ENCODE measurements around the gene TOGARAM2.
"Not testable (repeated sequence)": the region's sequence is repeated elsewhere in the genome, so short reads cannot be mapped to it uniquely, and the experiment has no call there.

The TOGARAM2 gene

DNA sequence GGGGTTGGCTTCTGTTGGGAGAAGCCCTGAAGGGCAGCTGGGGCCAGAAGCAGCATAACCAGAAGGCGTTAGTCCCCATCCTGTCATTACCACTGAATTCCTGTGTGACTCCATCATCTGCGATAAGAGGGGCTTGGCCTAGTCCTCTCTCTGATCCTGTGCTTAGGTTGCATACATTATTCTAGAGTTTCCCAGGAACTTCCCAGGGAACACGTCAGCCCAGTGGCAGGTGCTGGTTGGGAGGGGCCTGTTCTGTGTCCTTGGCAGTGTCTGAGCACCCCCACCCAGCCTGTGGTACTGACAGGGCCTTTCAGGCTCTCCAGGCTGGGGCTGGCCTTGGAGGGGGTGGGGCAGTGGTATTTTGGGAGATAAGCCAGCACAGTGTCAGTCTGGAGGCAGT is 4.5 kb upstream of the TOGARAM2 start:
- in situ Hi-C loops (cut with HindIII; ENCODE audit: low sequenced_read_pairs): no loop called here

DNA sequence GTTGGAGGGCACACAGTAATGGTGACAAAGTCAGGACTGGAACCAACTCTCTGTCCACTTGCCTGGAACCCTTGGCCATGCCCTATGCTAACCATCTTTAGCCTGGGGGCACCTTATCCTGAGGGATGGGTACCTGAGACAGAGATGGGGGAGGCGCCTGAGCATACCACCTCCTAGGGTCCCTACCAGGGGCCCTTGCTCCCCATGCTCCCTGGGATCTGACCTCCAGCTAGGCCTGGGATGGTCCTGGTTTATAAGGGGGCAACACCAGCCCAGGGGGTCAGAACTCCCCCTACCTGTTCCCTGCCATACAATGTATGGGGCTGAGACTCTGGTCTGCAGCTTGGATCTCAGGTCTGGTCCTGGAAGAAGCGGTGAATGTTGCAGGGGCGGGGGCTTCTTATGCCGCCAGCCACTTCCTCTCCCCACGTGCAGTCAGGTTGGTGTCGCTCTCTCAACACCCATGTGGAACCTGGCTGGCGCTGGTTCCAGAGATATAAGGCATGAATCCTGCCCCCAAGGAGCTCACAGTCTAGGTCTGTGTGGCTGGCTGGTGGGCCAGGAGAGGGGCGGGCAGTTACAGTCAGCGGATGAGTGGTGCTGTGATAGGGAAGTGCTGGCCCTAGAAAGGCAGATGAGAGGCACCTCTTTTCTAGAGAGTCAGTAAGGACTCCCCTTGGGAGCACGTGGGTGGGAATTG is 3.8 kb upstream of the TOGARAM2 start:
- in situ Hi-C loops (cut with HindIII; ENCODE audit: low sequenced_read_pairs): no loop called here

DNA sequence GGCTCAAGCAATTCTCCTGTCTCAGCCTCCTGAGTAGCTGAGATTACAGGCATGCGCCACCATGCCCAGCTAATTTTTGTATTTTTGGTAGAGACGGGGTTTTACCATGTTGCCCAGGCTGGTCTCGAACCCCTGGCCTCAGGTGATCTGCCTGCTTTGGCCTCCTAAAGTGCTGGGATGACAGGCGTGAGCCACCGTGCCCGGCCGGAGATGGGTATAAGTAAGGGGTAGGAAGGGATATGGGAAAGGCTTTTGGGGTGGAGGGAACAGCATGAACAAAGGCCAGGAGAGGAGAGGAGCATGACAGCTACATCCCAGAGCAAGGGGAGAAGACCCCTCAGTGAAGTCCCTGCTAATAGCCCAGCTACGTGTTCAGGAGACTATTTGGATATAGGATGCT is 3.1 kb upstream of the TOGARAM2 start:
- in situ Hi-C loops (cut with HindIII; ENCODE audit: low sequenced_read_pairs): not testable (repeated sequence)

DNA sequence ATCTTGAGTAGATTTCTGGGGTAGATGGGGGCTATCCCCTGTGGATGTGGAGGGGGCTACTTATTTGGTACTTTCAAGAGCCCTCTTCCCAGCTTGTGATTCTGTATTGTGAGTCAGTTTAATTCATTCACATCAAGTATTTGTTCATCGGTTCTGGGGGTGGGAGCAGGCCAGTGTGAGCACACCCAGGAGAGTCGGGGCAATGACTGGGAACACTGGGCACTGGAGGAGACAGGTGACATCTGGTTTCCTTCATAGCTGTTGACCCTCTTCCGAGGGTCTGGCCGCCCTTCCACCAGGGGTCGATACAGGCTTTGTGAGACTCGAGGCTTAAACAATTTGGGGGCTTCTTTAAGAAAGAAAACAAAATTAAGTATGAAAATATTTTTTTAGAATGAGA is 2.5 kb upstream of the TOGARAM2 start:
- in situ Hi-C loops (cut with HindIII; ENCODE audit: low sequenced_read_pairs): no loop called here

DNA sequence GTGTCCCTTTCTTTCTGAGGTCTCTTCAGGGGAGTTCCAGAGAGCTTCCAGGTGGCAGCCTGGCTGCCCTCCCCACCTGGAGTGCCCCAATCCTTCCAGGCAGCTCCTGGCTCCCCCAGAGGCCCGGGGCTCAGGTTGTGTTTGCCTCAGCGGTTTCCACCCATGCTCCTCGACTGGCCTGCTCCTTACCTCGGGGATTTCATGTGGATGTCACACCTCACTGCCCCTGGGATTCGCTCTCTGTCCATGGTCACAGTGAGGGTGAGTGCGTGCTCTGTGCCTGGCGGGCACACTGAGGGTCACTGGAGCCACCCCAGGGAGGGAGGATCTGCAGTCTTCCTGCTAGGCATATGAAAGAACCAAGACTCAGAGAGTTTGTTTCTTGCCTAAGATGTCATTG is 2.1 kb upstream of the TOGARAM2 start:
- in situ Hi-C loops (cut with HindIII; ENCODE audit: low sequenced_read_pairs): no loop called here

DNA sequence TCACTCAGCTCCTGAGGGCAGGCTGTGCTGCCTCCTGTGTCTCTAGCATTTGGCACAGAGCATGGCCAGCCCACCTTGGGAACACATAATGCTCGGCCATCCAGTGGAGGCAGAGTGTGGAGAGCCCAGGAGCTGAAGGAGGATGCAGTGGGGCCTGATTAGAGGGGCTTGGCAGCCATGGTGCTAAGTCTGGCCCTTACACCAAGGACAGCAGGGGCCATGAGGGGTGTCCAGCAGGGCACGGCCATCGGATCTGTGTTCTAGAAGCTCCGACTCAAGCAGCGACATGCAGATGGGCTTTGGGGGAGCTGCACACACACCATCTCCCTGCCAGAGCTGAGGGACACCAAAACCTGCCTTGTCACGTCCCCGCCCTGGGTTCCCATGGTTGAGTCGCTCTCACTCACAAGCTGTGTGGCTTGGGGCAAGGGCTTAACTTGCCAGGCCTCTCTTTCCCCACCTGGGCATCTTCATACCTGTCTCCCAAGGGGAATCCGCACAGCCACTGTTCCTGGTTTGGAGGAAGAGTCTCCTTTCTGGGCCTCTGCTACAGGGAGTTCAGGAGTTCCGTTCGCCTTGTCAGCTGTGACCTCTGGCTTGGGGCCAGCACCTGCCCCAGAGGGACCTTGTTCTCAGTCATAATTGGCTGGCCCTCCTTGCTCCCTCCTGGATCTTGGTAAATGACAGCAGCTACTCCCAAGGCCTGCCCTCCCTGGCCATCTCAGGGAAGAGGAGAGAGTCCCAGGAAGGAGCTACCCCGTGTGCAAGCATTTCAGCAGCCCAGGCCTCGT is 1.3 kb upstream of the TOGARAM2 start:
- in situ Hi-C loops (cut with HindIII; ENCODE audit: low sequenced_read_pairs): no loop called here

DNA sequence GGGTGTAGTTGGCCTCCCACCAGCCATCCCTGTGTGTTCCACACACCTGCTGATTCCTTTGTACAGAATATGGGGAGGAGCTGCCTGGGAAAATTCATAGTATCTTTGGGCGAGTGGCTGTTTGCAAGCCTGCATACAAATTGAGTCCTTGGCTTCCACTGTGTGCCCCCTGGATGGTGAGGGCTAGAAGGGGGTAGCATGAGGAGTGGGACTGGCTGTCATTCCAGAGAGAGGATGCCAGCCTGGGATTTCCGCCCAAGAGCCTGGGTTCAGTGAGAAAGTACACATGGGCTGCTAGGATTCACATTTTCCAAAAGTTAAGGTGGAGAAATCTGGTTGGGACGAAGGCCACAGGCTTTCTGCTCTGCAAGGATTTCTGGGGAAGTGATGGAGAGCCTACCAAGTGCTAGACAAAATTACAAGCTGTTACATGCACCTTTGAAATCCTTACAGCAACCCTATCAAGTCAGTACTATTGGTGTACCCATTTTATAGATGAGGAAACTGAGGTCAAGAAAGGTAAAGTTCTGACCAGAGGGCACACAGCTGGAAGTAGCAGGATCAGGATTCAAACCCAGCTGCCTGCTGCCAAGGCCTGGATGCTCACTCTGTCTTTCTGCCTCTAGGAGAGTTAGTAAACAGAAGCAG is 606 bp upstream of the TOGARAM2 start:
- in situ Hi-C loops (cut with HindIII; ENCODE audit: low sequenced_read_pairs): no loop called here

DNA sequence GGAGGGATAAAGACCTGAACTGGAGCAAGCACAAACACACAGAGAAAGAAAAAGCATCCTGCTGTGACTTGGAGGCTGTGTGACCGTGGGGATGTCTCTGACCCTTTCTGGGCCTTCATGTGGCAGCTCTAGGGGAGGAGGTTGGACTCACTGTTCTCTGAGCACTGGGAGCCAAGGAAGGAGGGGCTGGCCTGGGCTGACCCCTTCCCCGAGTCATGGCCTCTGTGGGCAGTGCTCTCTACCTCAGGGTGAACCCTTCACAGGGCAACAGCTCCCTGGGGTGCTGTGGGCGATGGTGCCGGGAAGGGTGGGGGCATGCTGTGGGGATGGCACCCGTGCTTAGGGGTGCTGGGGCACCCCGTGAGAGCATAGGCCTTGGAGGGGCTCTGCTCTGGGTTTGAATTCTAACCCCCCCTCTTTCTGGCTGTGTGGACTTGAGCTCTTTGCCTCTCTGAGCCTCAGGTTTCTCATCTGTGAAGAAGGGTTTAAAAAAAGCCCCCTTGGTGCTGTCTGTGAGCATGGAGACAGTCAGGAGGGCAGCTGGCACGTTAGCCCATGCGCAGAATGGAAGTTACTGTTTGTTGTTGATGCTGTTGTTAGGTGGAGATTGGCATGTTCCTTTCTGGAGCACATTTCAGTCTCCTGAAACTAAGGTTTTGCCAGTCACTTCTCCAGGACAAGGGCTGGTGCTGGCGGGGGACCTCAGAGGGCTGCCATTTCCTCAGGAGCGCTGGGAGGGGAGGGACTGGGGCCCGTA is 700 bp downstream of the TOGARAM2 start:
- in situ Hi-C loops (cut with HindIII; ENCODE audit: low sequenced_read_pairs): no loop called here

DNA sequence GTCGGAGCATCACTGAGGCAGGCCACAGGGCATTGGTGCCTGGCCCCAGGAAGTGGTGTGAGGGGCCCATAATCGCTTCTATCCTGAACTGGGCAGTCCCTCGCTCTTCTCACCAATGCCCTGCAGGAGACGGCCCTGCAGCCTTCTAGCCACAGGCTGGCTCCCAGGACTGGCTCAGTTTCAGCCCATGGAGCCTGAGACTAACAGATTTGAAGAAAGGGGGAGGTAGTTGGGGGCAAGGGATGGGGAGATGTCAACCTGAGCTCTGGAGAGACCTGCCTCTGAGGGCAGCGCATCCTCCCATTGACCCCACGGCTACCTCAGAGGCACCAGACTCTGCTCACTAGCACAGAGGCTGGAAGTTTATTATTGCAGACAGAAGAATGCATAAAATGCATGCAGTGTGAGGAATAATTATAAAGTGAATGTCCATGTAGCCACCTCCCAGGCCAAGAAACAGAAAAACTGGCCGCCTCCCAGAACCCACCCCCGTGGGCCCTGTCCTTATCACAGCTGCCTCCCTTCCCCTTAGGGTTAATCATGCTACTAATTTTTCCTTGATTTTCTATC is 1.4 kb downstream of the TOGARAM2 start:
- in situ Hi-C loops (cut with HindIII; ENCODE audit: low sequenced_read_pairs): no loop called here

DNA sequence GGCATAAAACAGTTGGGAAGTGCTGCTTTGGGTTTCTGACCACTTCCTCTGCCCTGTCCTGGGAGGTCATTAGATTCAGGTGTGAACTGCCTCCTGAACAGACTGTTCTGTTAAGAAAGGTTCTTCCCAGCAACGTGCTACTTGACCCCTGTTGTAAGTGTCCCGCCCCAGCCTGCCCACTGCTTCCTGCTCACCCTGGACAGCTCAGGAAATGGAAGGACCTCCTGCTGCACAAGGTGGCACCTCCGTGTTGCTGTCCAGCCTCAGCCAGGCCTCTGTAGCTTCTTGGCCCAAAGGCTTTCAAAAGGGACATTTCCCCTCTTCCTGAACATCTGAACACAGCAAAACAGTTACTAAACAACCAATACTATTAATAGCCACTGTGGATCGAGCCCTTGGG is 5.3 kb downstream of the TOGARAM2 start:
- in situ Hi-C loops (cut with HindIII; ENCODE audit: low sequenced_read_pairs): no loop called here

DNA sequence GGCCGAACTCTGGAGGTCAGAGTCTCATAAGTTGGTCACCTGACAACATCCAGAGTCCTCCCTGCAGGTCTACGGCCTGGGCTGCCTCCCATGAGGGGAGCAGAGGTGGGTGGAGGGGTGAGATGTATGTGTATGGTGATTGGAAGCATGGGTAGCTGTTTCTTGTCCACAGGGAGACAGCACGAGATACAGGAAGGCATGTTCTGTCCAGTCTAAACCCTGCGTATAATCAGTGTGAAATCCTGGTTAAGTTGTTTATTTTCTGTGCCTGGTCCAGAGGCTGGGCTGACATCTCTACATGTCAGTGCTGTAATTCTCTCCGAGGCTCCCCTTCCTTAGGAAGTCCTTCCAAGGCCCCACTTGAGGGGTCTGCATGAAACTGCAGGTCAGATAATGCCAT is 8.9 kb downstream of the TOGARAM2 start:
- in situ Hi-C loops (cut with HindIII; ENCODE audit: low sequenced_read_pairs): no loop called here

DNA sequence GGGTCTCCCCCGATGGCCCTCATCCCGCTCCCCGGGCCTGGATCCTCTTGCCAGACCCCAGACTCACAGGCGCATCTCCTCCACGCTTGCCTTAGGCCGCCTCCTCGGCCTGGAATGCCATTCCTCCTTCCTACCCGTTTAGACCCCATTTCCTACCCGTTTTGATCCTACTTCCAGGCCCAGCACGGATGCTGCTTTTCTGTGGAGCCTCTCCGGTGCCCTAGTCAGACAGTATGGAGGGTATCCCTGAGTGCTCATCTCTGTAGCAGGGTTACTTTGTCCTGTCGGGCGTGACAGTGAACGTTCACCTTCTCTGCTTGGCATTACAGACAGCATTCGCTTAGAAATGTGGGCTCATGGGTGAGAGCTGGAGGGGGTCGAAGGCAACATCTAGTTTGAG is 9.3 kb downstream of the TOGARAM2 start:
- in situ Hi-C loops (cut with HindIII; ENCODE audit: low sequenced_read_pairs): no loop called here

DNA sequence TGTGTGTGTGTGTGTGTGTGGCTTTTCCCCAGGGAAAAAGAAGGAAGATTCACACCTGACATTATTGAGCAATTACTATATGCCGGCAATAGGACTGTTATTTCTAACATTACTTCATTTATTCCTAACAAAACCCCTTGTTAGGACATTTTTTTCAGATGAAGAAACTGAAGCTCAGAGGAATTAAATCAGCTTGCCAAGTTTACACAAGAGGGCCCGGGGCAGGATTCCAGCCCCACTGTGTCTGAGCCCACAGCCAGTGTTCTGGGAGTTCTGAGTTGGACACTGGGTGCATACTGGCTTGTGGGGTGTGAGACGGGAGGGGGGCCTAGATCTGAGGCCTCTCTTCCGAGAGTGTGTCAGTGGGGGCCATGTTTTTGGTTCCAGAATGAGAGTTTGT is 9.9 kb downstream of the TOGARAM2 start:
- in situ Hi-C loops (cut with HindIII; ENCODE audit: low sequenced_read_pairs): no loop called here

DNA sequence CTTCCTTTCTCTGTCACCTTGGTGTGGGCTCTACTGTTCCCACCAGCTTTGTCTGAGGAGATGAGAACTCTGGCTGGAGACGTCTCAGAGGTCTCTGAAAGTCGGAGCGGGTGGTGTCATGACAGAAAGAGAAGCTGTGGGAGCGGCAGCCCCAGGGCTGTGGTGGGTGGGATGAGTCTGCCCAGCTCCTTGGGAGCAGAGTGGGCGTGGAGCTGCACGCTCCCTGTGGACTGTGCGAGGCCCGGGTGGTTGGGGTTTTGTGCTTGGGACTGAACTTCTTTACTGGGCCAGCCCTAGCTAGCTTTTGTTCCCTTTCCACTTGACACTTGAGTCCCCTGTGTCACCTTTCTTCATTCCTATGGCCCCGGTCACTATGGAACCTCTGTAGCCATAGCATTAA is 10.4 kb downstream of the TOGARAM2 start:
- in situ Hi-C loops (cut with HindIII; ENCODE audit: low sequenced_read_pairs): no loop called here

DNA sequence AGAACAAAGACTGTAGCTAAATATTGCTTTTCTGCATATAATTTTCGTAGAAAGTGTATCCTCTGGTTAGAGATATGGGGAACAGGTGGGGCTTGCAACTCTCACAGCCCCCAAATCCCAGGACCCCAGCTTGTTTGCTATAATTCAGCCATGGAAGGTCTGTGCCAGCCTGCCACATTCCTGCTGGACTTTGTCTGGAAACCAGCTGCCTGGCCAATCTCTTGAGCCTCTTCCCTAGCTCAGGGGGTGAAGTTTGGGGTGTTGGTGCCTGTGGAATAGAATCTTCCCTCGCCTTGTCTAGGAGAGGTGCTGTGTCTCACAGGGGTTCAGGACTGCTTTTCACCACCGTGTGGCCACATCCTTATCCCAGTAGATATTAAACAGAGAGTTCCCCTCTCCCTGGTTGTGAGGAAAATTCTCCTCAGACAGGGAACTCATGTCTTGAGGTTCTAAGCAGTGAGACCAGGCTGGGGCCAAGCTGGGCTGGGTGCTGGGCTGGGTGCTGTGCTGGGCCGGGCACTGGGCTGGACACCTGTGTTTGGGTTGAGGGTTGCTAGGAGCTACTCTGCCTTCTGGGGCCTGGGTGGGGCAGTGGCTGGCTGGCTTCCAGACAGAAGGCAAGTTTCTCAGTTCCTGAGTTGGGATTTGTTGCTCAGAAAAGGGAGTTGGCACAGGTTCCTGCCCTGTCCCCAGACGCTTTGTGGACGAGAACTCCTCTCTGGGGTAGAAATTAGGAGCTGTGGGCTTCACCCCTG is 12.3 kb downstream of the TOGARAM2 start:
- in situ Hi-C loops (cut with HindIII; ENCODE audit: low sequenced_read_pairs): no loop called here

DNA sequence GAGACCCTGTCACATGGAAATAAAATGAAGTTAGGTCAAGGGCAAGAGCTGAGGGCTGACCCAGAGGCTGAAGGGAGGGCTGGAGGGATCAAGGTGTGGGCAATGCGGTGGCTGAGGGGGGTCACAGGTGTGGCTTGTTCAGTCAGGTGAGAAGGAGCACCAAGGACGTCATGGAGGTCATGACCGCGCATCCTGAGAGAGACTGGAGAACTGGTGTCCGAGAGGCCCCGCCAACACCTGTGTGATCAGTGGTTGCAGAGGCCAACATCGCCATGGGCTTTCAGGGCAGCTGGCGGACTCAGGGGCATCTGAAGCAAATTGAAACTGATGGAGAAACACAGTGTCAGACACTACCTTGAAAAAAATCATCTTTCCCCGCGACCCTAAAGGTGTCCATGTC is 13.0 kb downstream of the TOGARAM2 start:
- in situ Hi-C loops (cut with HindIII; ENCODE audit: low sequenced_read_pairs): no loop called here

DNA sequence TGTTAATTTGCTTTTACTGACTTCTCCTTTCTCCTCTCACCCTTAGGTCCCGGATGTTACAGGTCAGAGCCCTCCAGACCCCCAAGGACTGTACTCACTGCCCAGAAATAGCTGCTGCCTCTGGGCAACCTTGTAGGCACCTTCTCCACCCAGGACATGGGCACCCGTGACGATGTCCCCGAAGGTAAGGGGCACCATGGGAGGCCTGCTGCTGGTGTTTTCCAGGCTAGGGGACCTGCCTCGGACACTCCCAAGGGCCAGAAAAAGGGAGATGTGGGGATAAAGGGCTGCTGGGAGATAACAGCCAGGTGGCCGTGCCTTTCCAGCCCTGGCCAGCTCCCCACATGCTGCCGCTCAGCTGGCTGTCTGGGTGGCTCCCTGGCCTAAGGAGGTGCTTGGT is 13.6 kb downstream of the TOGARAM2 start:
- in situ Hi-C loops (cut with HindIII; ENCODE audit: low sequenced_read_pairs): no loop called here

DNA sequence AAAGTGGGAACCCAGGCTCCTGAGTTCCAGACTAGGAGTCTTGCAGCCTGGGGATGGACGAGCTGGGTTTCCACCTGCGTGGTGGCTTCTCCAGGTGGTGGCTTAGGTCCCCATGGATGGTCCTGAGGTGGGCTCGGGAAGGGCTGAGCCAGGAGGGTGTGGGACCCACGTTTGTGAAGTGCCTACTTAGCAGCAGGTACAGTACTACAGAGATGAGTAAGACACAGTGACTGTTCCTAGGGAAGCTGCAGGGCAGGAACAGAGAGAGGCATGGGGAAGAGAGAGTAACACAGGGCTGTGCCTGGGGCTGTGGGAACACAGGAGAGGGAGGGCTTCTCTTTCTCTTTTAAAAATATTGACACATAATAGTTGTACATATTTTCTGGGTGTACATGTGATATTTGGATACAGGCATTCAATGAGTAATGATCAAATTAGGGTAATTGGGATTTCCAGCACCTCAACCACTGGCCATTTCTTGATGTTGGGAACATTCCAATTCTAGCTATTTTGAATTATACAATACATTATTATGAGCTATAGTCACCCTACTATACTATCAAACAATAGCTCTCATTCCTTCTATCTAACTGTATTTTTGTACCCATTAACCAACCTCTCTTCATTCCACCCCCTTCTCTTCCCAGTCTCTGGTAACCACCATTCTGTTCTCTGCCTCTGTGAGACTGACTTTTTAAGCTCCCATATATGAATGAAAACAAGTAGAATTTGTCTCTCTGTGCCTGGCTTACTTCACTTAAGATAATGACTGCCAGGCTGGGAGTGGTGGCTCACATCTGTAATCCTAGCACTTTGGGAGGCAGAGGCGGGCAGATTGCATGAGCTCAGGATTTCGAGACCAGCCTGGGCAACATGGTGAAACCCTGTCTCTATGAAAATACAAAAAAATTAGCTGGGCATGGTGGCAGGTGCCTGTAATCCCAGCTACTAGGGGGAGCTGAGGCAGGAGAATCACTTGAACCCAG is 15.0 kb downstream of the TOGARAM2 start:
- in situ Hi-C loops (cut with HindIII; ENCODE audit: low sequenced_read_pairs): no loop called here

DNA sequence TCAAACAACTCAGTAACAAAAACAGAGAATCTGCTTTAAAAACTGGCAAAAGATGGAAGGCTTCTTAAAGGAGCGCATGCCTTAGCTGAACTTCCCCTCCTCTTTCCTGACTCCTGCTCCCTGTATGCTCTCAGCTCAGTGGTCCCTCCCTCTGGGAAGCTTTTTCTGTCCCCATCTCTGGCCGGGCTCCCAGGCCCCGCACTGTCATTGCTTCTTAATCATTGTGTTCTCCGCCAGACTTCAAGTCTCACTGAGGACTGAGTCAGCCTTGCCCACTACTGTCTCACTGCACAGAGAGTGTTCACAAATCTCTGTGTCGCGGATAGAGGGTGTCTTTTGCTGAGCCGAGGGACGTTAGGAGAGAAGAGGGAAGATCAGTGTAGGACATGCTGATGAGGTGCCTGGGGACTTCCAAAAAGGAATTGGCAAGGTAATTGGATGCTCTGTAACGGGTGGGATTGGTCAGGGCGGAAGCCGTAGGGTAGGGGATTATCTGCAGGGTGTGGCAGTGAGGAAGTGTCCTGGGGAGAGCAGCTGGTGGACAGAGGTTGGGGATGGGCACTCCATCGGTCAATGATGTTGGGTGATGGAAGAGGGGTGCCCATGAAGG is 16.2 kb downstream of the TOGARAM2 start:
- in situ Hi-C loops (cut with HindIII; ENCODE audit: low sequenced_read_pairs): no loop called here

Data from endothelial cell of hepatic sinusoid (primary cell).